ENCODE measurements around the gene CYP2A7. TPM values are rescaled to one million over a fixed set of nuclear protein-coding genes. Genes with fewer than 3 reads are reported as not detected.
"Not testable (repeated sequence)": the region's sequence is repeated elsewhere in the genome, so short reads cannot be mapped to it uniquely, and the experiment has no call there.

The CYP2A7 gene
- total and polyA plus RNA-seq, 9 of the 15 experiments (the other 6 are each of a cell fraction or from before 2014, with no cell fraction given), result 0.22 TPM; not detected in 8

- TF ChIP-seq HBP1 (CRISPR knock-in tag; IDR thresholded peaks at IDR 0.05) (peak; percentile 86), TOE1 (IDR thresholded peaks at IDR 0.05; ENCODE audit: borderline replicate concordance) (0 out of 2 replicates have a peak, but pooled peaks have one; percentile 23), NBN (IDR thresholded peaks at IDR 0.05; ENCODE audit: low read depth) (peak; percentile 73; the same call in 1 of the 2 replicates), ARHGAP35 (IDR thresholded peaks at IDR 0.05; ENCODE audit: partially characterized antibody) (peak; percentile 78), ARID1B (IDR thresholded peaks at IDR 0.05) (peak; percentile 31; the same call in 1 of the 2 replicates), MIER1 (IDR thresholded peaks at IDR 0.05; ENCODE audit: low read depth) (peak; percentile 45; the same call in 1 of the 2 replicates), THRAP3 (IDR thresholded peaks at IDR 0.05; ENCODE audit: borderline replicate concordance) (peak; percentile 92; the same call in 1 of the 2 replicates), LEF1 (IDR thresholded peaks at IDR 0.05) (0 out of 2 replicates have a peak, but pooled peaks have one; percentile 24), EP400 (IDR thresholded peaks at IDR 0.05) (peak; percentile 27; the same call in 1 of the 2 replicates), SMARCA5 (IDR thresholded peaks at IDR 0.05) (peak; percentile 86), PHB2 (IDR thresholded peaks at IDR 0.05; ENCODE audit: low read depth) (peak; percentile 71; the same call in 1 of the 2 replicates), MTA2 (IDR thresholded peaks at IDR 0.05; ENCODE audit: low read depth) (peak; percentile 36; the same call in 1 of the 2 replicates), SNIP1 (IDR thresholded peaks at IDR 0.05; ENCODE audit: low read depth) (0 out of 2 replicates have a peak, but pooled peaks have one; percentile 45), OTX1 (CRISPR knock-in tag; IDR thresholded peaks at IDR 0.05) (0 out of 2 replicates have a peak, but pooled peaks have one; percentile 38), TRIM24 (IDR thresholded peaks at IDR 0.05) (peak; percentile 25 to 46; a peak in 1 of 4 replicates), LARP7 (IDR thresholded peaks at IDR 0.05) (peak; percentile 97; the same call in 1 of the 2 replicates), PKNOX1 (IDR thresholded peaks at IDR 0.05) (0 out of 2 replicates have a peak, but pooled peaks have one; percentile 11), HDGF (IDR thresholded peaks at IDR 0.05) (peak; percentile 87), HDAC1 (IDR thresholded peaks at IDR 0.05) (peak in 1 of 2 experiments; percentile 73; a peak in 1 of 4 replicates), NCOR1 (IDR thresholded peaks at IDR 0.05) (peak; percentile 42; the same call in 1 of the 2 replicates)
- not testable (repeated sequence) for TF ChIP-seq TOE1 (CRISPR knock-in tag; IDR thresholded peaks at IDR 0.05; ENCODE audit: borderline replicate concordance, low read depth)
Observed at GRCh38 chr19:40825460-40826095, 56.5 kb downstream of the CYP2A7 start (continued).
